ENCODE data around the gene UBA52.

GRCh38 chr19:18541258-18541991 is 30.2 kb upstream of the UBA52 start:
- TF ChIP-seq CTCF (conservative IDR thresholded peaks at IDR 0.05; ENCODE audit: low read depth in 2 of 2) = no peak
- TF ChIP-seq NANOG (IDR thresholded peaks at IDR 0.05; ENCODE audit: borderline replicate concordance) = no peak
- TF ChIP-seq EZH2 (IDR thresholded peaks at IDR 0.05; ENCODE audit: low read depth, unreplicated experiment) = no peak
- TF ChIP-seq POLR2AphosphoS5 (IDR thresholded peaks at IDR 0.05; ENCODE audit: low read depth) = no peak
- TF ChIP-seq EZH2phosphoT487 (IDR thresholded peaks at IDR 0.05; ENCODE audit: unreplicated experiment) = no peak
- no peak for TF ChIP-seq REST (IDR thresholded peaks at IDR 0.05; ENCODE audit: unreplicated experiment)
- TF ChIP-seq CREB1 (CRISPR knock-in tag; IDR thresholded peaks at IDR 0.05; ENCODE audit: low read depth) = no peak
- TF ChIP-seq JUNB (IDR thresholded peaks at IDR 0.05; ENCODE audit: unreplicated experiment) = no peak
- no peak for TF ChIP-seq ZNF114 (CRISPR knock-in tag; IDR thresholded peaks at IDR 0.05)
- TF ChIP-seq STAT1 (IDR thresholded peaks at IDR 0.05; ENCODE audit: unreplicated experiment) = no peak
- TF ChIP-seq, protein P1, sequence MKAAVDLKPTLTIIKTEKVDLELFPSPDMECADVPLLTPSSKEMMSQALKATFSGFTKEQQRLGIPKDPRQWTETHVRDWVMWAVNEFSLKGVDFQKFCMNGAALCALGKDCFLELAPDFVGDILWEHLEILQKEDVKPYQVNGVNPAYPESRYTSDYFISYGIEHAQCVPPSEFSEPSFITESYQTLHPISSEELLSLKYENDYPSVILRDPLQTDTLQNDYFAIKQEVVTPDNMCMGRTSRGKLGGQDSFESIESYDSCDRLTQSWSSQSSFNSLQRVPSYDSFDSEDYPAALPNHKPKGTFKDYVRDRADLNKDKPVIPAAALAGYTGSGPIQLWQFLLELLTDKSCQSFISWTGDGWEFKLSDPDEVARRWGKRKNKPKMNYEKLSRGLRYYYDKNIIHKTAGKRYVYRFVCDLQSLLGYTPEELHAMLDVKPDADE (IDR thresholded peaks at IDR 0.05) = no peak
